ENCODE data around the gene DYNC1H1. TPM values are rescaled to one million over a fixed set of nuclear protein-coding genes. Genes with fewer than 3 reads are reported as not detected.

Gene DYNC1H1
- total RNA-seq, result 556 and 558 TPM in 2 replicates

DNA sequence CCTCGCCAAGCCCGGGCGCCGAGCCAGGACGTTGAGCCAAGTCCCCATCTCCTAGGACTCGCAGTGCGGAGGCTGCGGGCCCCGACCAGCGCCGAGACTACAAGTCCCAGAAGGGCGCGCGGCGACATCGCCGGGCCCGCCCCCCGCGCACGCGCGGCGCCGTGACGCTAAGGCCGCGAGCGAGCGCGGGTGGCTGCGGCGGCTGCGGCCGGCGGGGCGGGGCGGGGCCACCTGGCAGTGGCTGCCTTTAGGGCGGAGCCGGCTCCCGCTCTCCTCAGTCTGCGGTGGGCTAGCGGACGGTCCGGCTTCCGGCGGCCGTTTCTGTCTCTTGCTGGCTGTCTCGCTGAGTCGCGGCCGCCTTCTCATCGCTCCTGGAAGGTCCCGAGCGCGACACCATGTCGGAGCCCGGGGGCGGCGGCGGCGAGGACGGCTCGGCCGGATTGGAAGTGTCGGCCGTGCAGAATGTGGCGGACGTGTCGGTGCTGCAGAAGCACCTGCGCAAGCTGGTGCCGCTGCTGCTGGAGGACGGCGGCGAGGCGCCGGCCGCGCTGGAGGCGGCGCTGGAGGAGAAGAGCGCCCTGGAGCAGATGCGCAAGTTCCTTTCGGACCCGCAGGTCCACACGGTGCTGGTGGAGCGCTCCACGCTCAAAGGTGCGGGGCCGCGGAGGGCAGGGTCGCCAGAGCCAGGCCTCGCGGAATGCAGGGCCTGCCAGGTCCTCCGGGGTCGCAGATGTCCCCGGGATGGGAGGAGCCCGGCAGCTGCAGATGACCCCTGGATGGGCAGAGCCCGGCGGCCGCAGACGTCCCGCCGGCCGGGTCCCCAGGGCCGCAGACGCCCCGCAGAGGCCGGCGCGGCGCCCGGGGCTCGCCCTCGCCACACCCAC, at the start of gene DYNC1H1:
DYNC1H1 (plus strand) TSS at position 277 of the 884 bp plus-strand sequence; CDS start at position 396, 119 bp downstream.

DNA sequence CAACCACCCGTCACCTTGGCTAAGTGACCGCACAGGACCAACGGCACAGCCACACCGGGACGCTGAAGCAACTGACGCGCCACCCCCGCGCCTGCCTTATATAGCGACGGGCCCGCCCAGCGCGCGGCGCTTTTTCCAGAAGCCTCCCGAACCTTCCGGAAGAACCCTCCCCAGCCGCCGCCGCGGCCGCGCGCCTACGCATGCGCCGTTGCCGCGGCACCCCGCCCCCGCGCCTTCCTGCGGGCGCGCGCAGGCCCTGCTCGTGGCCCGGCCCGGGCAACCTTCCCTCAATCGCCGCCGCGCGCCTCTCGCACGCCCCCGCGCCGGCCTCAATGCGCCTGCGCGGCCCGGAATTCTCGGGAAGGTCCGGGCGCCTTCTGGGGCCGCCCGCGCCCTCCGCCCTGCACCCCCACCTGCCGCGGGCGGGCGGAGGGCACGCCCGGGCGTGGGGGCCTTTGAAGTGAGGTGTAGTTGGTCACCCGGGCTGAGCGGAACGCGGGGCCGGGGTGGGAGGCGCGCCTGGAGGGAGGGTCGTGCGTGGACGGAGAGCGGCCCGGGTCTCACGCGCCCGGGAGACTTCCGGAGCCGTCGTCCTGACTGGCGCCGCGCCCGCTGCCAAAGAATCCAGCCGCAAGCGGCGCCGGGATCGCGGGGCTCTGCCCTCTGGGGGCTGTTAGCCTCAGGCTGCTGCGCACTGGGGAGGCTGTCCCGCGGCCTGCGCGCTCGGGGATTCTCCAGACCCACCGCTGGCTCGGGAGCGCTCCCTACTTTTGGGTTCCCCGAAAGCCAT, 122.8 kb downstream of the DYNC1H1 start, which contains the start of gene HSP90AA1:
HSP90AA1 (minus strand) TSS at position 73 of the 790 bp plus-strand sequence. CDS start 666 bp downstream, outside the sequence.

Other genes with a start within 250 kb of the DYNC1H1 start
- gene PPP2R5C, start 202.9 kb upstream of the DYNC1H1 start, total RNA-seq, result 42.5 and 48.9 TPM in 2 replicates
- gene HSP90AA1, start 122.5 kb downstream of the DYNC1H1 start, total RNA-seq, result 170 and 709 TPM in 2 replicates
- gene WDR20, start 175.3 kb downstream of the DYNC1H1 start, total RNA-seq, result 10.8 and 17.1 TPM in 2 replicates